ENCODE data around the gene MOCOS. TPM values are rescaled to one million over a fixed set of nuclear protein-coding genes. Genes with fewer than 3 reads are reported as not detected.

MOCOS gene
- polyA plus RNA-seq, 2 donors, result 1.2 to 4.2 TPM

DNA sequence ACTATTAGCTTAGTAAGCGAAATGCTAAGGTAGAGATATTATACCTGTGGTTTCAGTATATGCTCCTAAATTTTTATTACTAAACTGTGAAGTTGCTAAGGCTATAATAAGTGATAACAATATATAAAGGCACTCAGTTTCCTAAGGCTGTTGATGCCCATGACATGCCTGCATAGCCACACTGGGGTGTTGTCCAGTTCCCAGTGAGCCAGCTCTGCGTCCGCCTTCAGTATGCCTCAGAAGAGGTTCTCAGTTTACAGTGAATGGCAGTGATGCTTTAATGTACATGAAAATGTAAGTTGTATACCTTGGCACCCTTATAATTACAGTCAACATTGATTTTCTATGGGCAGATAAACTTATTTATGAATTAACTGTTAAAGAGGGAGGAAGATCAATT lies 117.4 kb downstream of the MOCOS start:
- Histone ChIP-seq H3K27ac (ENCODE audit: low read depth in 2 of 2, low read length in 1 of 2) (no peak overlapping the region), H3K27me3 (ENCODE audit: control insufficient read depth in 1 of 2, insufficient read depth in 2 of 2, low read length in 2 of 2) (no peaks in the 10 kb centered on the region), H3K4me1 (ENCODE audit: control insufficient read depth in 2 of 2, insufficient read depth in 2 of 2, low read length in 1 of 2) (peaks cover 2 to 4% of the 10 kb centered on the region in 2 donors), H3K9me3 (ENCODE audit: control insufficient read depth in 2 of 2, insufficient read depth in 1 of 2, low read depth in 1 of 2, low read length in 1 of 2) (no peaks in the 10 kb centered on the region), H3K4me3 (ENCODE audit: low read depth in 1 of 2, low read length in 2 of 2) (no peak overlapping the region), H3K36me3 (ENCODE audit: control insufficient read depth in 2 of 2, insufficient read depth in 2 of 2, low read length in 1 of 2) (no peaks in the 10 kb centered on the region)
- 90 to 95% methylated on average over 3 of the region's 3 CpGs for whole genome bisulfite sequencing, 2 donors

DNA sequence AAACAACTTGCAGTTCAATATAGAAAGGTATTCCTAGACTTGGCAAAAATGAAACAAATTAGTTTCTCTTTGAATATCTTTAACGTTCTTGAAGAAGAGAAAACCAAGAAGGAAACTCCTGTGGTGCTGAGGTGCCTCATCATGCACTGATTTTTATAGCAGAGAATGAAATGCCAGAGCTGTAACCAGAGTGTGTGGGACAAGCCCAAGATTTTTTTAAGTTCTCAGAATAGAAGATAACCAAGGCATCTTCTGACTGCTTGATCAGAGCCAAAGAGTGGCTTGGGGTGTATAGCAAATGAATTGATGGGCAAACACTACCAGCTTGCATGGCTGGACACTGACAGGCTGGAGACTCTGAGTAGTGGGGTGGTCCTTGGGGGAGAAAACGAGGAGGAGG lies 118.1 kb downstream of the MOCOS start:
- 41 to 61% methylated on average over 2 of the region's 2 CpGs for WGBS, 2 donors
- Histone ChIP-seq H3K27ac (ENCODE audit: low read depth in 2 of 2, low read length in 1 of 2) (no peak overlapping the region), H3K4me3 (ENCODE audit: low read depth in 1 of 2, low read length in 2 of 2) (no peak overlapping the region), H3K9me3 (ENCODE audit: control insufficient read depth in 2 of 2, insufficient read depth in 1 of 2, low read depth in 1 of 2, low read length in 1 of 2) (no peaks in the 10 kb centered on the region), H3K27me3 (ENCODE audit: control insufficient read depth in 1 of 2, insufficient read depth in 2 of 2, low read length in 2 of 2) (no peaks in the 10 kb centered on the region), H3K4me1 (ENCODE audit: control insufficient read depth in 2 of 2, insufficient read depth in 2 of 2, low read length in 1 of 2) (peaks cover 2 to 4% of the 10 kb centered on the region in 2 donors), H3K36me3 (ENCODE audit: control insufficient read depth in 2 of 2, insufficient read depth in 2 of 2, low read length in 1 of 2) (no peaks in the 10 kb centered on the region)

DNA sequence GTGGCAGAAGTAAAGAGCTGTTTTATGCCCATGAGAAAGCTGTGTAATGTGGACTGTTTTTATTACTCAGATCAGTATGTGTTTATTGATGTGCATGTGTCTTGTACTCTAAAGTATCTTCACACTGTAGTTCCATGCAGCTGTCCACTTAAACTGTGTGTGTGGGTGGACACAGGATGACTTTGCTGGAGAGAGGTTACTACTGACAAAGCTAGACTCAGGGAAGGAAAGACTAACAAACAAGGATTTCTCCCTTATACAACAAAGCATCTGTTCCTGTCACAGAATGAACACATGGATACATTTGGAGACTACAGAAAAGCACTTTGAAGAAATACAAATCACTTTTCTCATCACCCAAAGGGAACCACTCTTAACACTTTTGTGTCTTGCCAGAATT lies 120.2 kb downstream of the MOCOS start:
- no peak overlapping the region for H3K27ac ChIP-seq (ENCODE audit: low read depth in 2 of 2, low read length in 1 of 2)
- no peaks in the 10 kb centered on the region for H3K27me3 ChIP-seq (ENCODE audit: control insufficient read depth in 1 of 2, insufficient read depth in 2 of 2, low read length in 2 of 2)

DNA sequence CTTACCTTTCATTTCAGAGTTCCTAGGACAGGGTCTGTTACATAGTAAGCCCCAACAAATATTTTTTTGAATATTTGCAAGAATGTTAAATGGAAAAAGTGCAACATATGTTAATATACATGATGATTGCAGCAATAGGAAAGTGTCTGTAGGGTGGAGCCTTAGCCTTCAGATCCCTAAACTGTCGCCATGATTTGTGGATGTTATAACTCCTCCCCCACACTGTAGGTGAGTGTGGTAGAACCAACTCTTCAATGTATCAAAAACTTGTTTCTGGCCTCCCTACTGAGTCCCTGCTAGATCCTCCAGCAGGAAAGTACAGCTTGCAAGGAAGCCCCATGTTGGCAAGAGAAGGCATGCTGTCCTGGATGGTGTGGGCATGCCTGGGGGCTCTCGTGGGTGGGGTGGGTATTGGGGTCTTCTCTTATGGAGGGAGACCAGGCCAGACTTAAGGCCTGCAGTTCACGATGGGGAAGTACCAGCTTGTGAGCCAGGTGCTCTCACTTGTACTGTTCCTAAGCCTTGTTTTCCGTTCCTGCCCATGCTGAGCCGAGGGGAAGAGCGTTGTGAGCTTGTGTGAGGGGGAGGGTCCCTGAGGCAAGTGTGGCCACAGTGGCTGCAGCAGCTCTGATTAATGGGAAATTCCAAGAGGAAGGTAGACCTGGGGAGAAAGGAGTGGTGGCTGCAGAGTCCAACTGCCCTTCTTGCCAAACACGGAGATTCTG lies 121.6 kb downstream of the MOCOS start:
- no peak overlapping the region for H3K27ac ChIP-seq (ENCODE audit: low read depth in 2 of 2, low read length in 1 of 2)
- no peaks in the 10 kb centered on the region for H3K9me3 ChIP-seq (ENCODE audit: control insufficient read depth in 2 of 2, insufficient read depth in 1 of 2, low read depth in 1 of 2, low read length in 1 of 2)
- peaks cover 2 to 4% of the 10 kb centered on the region in 2 donors for H3K4me1 ChIP-seq (ENCODE audit: control insufficient read depth in 2 of 2, insufficient read depth in 2 of 2, low read length in 1 of 2)
- no peaks in the 10 kb centered on the region for H3K27me3 ChIP-seq (ENCODE audit: control insufficient read depth in 1 of 2, insufficient read depth in 2 of 2, low read length in 2 of 2)
- 57 to 62% methylated on average over 7 of the region's 7 CpGs for WGBS, 2 donors
- no peak overlapping the region for H3K4me3 ChIP-seq (ENCODE audit: low read depth in 1 of 2, low read length in 2 of 2)
- H3K36me3 ChIP-seq (ENCODE audit: control insufficient read depth in 2 of 2, insufficient read depth in 2 of 2, low read length in 1 of 2), result no peaks in the 10 kb centered on the region

More for the DNA sequence above, 120.2 kb downstream of the MOCOS start:
- H3K4me3 ChIP-seq (ENCODE audit: low read depth in 1 of 2, low read length in 2 of 2), result no peak overlapping the region
- no peaks in the 10 kb centered on the region for H3K36me3 ChIP-seq (ENCODE audit: control insufficient read depth in 2 of 2, insufficient read depth in 2 of 2, low read length in 1 of 2)
- H3K9me3 ChIP-seq (ENCODE audit: control insufficient read depth in 2 of 2, insufficient read depth in 1 of 2, low read depth in 1 of 2, low read length in 1 of 2), result no peaks in the 10 kb centered on the region
- peaks cover 2 to 4% of the 10 kb centered on the region in 2 donors for H3K4me1 ChIP-seq (ENCODE audit: control insufficient read depth in 2 of 2, insufficient read depth in 2 of 2, low read length in 1 of 2)

DNA sequence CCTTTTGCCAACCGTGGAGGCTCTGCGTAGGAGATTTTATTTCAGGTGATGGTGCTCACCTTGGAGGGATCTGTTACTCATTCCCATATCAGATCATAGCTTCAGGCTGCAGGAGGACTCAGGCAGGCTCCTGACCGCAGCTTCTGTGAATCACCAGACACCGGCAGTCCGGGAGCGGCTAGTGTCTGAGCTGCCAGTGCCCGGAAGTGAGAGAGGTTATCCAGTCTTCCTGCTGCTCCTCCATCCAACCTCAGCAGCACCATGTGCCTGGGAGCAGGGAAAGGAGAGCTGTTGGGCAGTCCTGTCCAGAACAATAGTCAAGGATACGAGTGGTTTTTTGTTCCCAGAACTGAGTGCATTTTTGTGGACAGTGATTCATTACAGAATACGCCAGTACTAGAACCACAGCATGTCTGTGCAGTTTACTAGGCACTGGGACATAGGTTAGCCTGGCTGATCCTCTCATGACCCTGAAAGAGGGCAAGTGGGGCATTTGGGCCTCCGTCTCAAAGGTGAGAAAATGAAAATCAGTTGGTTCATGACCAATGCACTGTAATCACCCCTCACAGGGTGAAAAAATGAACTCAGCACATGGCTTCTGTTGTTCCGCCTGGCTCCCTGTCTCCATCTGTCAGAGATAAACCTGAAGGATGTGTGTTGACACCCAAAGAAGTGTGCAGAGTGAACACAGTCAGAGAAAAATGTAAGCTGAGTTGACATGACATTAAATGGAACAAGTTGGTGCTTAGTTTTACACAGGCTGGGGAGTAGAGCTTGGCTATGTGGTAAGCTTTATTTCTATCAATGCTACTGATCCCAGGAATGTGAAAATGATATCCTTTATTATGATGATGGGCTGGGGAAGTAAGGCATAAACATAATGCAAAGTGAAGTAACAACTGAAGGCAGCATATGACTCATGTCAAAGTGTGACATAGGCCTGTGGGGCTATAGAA lies 122.4 kb downstream of the MOCOS start:
- no peaks in the 10 kb centered on the region for H3K9me3 ChIP-seq (ENCODE audit: control insufficient read depth in 2 of 2, insufficient read depth in 1 of 2, low read depth in 1 of 2, low read length in 1 of 2)
- no peak overlapping the region for H3K27ac ChIP-seq (ENCODE audit: low read depth in 2 of 2, low read length in 1 of 2)
- no peaks in the 10 kb centered on the region for H3K36me3 ChIP-seq (ENCODE audit: control insufficient read depth in 2 of 2, insufficient read depth in 2 of 2, low read length in 1 of 2)
- H3K4me1 ChIP-seq (ENCODE audit: control insufficient read depth in 2 of 2, insufficient read depth in 2 of 2, low read length in 1 of 2), result peaks cover 2 to 4% of the 10 kb centered on the region in 2 donors
- H3K27me3 ChIP-seq (ENCODE audit: control insufficient read depth in 1 of 2, insufficient read depth in 2 of 2, low read length in 2 of 2), result no peaks in the 10 kb centered on the region
- no peak overlapping the region for H3K4me3 ChIP-seq (ENCODE audit: low read depth in 1 of 2, low read length in 2 of 2)
- WGBS, 2 donors, result 49 to 51% methylated on average over 11 of the region's 11 CpGs

DNA sequence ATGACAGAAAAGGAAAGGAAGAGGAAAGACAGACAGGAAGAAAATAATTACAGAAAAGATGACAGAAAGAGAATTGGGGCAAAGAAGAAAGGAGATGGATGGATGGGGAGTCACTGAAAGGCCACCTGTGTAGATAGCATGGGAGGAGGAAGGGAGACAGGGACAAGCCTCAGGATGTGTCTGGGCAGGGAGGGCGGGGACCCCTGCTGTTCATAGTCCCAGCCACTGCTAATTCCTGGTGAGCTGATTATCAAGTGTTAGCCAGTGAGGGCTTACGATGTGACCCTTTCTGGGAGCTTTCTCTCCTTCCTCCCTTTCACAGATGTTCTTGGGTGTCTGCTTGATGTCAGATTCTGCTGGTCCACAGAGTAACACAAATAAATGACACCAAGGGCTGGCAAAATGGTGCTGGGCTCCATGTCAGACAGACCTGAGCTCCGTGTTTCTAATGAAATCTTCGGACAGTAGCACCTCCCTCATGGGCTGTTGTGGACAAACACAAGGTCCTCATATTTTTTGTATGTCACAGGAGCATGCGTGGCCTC lies 123.8 kb downstream of the MOCOS start:
- Histone ChIP-seq H3K36me3 (ENCODE audit: control insufficient read depth in 2 of 2, insufficient read depth in 2 of 2, low read length in 1 of 2) (no peaks in the 10 kb centered on the region), H3K4me3 (ENCODE audit: low read depth in 1 of 2, low read length in 2 of 2) (no peak overlapping the region), H3K9me3 (ENCODE audit: control insufficient read depth in 2 of 2, insufficient read depth in 1 of 2, low read depth in 1 of 2, low read length in 1 of 2) (no peaks in the 10 kb centered on the region), H3K27me3 (ENCODE audit: control insufficient read depth in 1 of 2, insufficient read depth in 2 of 2, low read length in 2 of 2) (no peaks in the 10 kb centered on the region), H3K4me1 (ENCODE audit: control insufficient read depth in 2 of 2, insufficient read depth in 2 of 2, low read length in 1 of 2) (peaks cover 0 to 4% of the 10 kb centered on the region in 2 donors), H3K27ac (ENCODE audit: low read depth in 2 of 2, low read length in 1 of 2) (no peak overlapping the region)
- WGBS, 2 donors, result 89 to 95% methylated on average over 5 of the region's 5 CpGs

DNA sequence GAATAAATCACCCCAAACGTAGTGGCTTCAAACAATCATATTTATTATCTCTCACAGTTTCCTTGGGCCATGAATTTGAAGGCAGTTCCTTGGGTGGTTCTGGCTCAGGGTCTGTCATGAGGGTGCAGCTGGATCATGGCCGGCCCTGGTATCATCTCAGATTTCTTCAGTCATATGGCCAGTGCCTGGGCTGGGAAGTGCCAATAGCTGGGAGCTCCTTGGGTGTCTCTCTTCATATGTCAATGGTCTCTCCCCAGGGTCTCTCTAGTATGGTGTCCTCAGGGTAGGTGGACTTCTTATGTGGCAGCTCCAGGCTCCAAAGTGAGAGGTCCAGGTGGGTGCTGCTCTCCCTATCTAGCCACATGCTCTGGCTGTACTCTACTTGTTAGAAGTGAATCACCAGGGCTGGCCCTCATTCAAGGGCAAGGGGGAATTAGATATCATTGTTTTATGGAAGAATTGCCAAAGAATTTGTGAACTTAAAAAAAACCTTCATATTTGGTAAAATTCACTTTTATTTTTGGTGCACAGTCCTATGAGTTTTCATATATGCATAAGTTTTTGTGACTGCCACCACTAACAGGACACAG lies 125.6 kb downstream of the MOCOS start:
- Histone ChIP-seq H3K9me3 (ENCODE audit: control insufficient read depth in 2 of 2, insufficient read depth in 1 of 2, low read depth in 1 of 2, low read length in 1 of 2) (no peaks in the 10 kb centered on the region), H3K36me3 (ENCODE audit: control insufficient read depth in 2 of 2, insufficient read depth in 2 of 2, low read length in 1 of 2) (no peaks in the 10 kb centered on the region), H3K4me1 (ENCODE audit: control insufficient read depth in 2 of 2, insufficient read depth in 2 of 2, low read length in 1 of 2) (peaks cover 0 to 4% of the 10 kb centered on the region in 2 donors), H3K4me3 (ENCODE audit: low read depth in 1 of 2, low read length in 2 of 2) (no peak overlapping the region), H3K27ac (ENCODE audit: low read depth in 2 of 2, low read length in 1 of 2) (no peak overlapping the region), H3K27me3 (ENCODE audit: control insufficient read depth in 1 of 2, insufficient read depth in 2 of 2, low read length in 2 of 2) (no peaks in the 10 kb centered on the region)
- WGBS, 2 donors, result 85 to 89% methylated on average over 2 of the region's 2 CpGs

DNA sequence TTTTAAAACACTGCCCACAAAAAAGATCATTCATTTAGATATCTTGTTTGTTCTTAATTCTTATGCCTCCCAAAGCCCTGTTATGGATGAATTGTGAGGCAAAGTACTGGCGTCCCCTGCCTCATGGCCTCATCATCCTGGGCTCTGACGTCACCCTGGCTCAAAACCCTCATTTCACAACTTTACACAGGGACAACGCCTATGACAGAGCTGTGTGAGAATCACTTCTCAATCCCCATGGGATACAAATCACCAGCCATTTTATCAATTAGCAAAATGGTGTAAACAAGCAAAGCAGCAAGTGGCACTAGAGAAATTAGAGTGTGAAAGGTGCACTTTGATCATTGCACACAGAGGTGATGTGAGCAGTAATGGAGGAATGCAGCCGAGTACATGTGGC lies 126.8 kb downstream of the MOCOS start:
- Histone ChIP-seq H3K4me1 (ENCODE audit: control insufficient read depth in 2 of 2, insufficient read depth in 2 of 2, low read length in 1 of 2) (peaks cover 0 to 2% of the 10 kb centered on the region in 2 donors), H3K4me3 (ENCODE audit: low read depth in 1 of 2, low read length in 2 of 2) (no peak overlapping the region), H3K9me3 (ENCODE audit: control insufficient read depth in 2 of 2, insufficient read depth in 1 of 2, low read depth in 1 of 2, low read length in 1 of 2) (no peaks in the 10 kb centered on the region), H3K27ac (ENCODE audit: low read depth in 2 of 2, low read length in 1 of 2) (no peak overlapping the region), H3K36me3 (ENCODE audit: control insufficient read depth in 2 of 2, insufficient read depth in 2 of 2, low read length in 1 of 2) (no peaks in the 10 kb centered on the region), H3K27me3 (ENCODE audit: control insufficient read depth in 1 of 2, insufficient read depth in 2 of 2, low read length in 2 of 2) (no peaks in the 10 kb centered on the region)
- 64 to 70% methylated on average over 4 of the region's 4 CpGs for WGBS, 2 donors

DNA sequence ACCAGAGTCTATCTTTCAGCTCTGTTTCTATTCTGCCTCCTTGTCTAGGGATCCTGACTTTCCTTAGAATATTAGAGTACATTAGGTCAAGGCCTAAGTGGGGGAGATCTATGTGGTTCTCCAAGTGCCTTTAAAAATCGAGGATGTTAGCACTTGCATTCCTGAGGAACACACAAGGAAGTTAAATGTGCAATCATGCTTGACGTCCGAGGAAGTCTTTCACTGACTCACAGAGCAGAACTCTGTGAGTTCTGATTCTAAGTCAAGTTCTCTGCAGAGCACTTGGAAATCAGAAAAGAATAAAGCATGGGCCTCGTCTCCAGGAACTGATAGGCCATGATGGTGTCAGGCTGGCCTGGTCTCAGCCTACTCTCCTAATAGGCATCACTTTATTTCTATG lies 127.5 kb downstream of the MOCOS start:
- WGBS, 2 donors, result 31 to 45% methylated on average over 4 of the region's 4 CpGs
- Histone ChIP-seq H3K27ac (ENCODE audit: low read depth in 2 of 2, low read length in 1 of 2) (no peak overlapping the region), H3K4me1 (ENCODE audit: control insufficient read depth in 2 of 2, insufficient read depth in 2 of 2, low read length in 1 of 2) (no peaks in the 10 kb centered on the region), H3K9me3 (ENCODE audit: control insufficient read depth in 2 of 2, insufficient read depth in 1 of 2, low read depth in 1 of 2, low read length in 1 of 2) (no peaks in the 10 kb centered on the region), H3K36me3 (ENCODE audit: control insufficient read depth in 2 of 2, insufficient read depth in 2 of 2, low read length in 1 of 2) (no peaks in the 10 kb centered on the region), H3K27me3 (ENCODE audit: control insufficient read depth in 1 of 2, insufficient read depth in 2 of 2, low read length in 2 of 2) (no peaks in the 10 kb centered on the region), H3K4me3 (ENCODE audit: low read depth in 1 of 2, low read length in 2 of 2) (no peak overlapping the region)

Data from esophagus (tissue), 2 donors.